T-helper 1 cell (primary cell): ENCODE data around the gene HOXD12.

Experiments
- DNase-seq, 5 donors: peaks; one replicate each; pipeline ENCODE4 v3.0.0-alpha.2; 2012 to 2020

HOXD12 gene

DNA sequence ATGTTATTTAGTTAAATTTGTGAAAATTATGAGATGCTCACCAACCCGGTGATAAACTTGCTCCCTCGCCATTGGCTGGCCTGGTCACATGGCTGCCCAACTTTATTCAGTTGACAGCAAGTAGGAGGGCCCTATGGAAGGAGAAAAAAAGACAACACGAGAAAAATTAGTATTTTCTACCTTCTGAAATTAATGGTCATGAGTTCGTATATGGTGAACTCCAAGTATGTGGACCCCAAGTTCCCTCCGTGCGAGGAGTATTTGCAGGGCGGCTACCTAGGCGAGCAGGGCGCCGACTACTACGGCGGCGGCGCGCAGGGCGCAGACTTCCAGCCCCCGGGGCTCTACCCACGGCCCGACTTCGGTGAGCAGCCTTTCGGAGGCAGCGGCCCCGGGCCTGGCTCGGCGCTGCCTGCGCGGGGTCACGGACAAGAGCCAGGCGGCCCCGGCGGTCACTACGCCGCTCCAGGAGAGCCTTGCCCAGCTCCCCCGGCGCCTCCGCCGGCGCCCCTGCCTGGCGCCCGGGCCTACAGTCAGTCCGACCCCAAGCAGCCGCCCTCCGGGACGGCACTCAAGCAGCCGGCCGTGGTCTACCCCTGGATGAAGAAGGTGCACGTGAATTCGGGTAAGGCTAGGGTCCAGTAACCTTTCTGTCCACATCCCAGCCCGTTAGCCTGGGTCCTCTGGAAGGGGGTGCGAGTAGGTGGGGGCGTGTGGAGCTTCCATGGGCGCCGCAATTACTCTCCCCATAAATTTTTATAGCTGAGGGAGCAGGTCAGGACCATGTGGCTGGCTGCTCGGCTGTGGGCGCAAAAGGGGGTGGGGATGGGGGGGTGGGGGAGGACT is 52.1 kb downstream of the HOXD12 start, which contains the start of gene HOXD4:
TSS of gene HOXD4 (plus strand) at position 109 of the 846 bp plus-strand sequence. CDS start at position 193, 84 bp downstream.
- no peak for DNase-seq
